PFSK-1 (cell line): Measurements from ENCODE around the gene PIEZO2.

Experiments used
- FOXP2 ChIP-seq: optimal IDR thresholded peaks from 2 replicates; pipeline ENCODE3; 2011; ENCODE audit warnings: borderline replicate concordance, control low read depth, inconsistent platforms; ENCODE audit not compliant: insufficient read depth; ENCODE audit errors: extremely low read length, extremely low read depth
- POLR2AphosphoS5 ChIP-seq: IDR thresholded peaks from 2 replicates; pipeline ENCODE4 v1.6.1; 2012; ENCODE audit warnings: low read depth, mild to moderate bottlenecking, control low read depth, low read length, moderate library complexity
- SIN3A ChIP-seq: IDR thresholded peaks from 2 replicates; pipeline ENCODE4 v1.6.1; 2012; ENCODE audit warnings: mild to moderate bottlenecking, low read length, moderate library complexity, borderline replicate concordance; ENCODE audit not compliant: insufficient read depth
- TAF1 ChIP-seq: IDR thresholded peaks from 2 replicates; pipeline ENCODE4 v1.6.1; 2012; ENCODE audit warnings: low read length, control low read depth, borderline replicate concordance; ENCODE audit not compliant: insufficient read depth
- TF ChIP-seq, protein P1 (sequence below), 2 experiments: IDR thresholded peaks; 2 replicates each; pipeline versions ENCODE4 v1.6.1 to v1.8.0; 2011 to 2012; ENCODE audit warnings: low read depth in 2 of 2, low read length in 2 of 2, control low read depth in 1 of 2, inconsistent platforms in 1 of 2, mild to moderate bottlenecking in 1 of 2, moderate library complexity in 1 of 2; ENCODE audit not compliant: insufficient read depth in 1 of 2

PIEZO2 gene

DNA sequence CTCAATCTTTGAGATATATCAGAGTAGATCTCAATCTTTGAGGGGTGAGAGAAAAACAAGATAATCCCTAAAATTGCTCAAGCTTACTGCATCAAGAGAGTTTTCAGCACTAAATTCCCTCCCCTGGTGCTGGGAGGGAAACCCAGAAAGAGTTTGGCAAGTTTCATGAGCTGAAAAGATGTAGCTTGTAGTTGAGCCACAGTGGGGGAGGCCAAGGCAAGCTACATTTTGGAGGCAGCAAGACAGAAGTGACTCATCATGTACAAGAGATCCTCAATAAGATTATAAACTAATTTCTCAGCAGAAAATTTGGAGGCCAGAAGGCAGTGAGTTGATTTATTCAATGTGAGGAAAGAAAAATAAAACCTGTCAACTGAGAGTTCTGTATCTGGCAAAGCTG lies 308.2 kb downstream of the PIEZO2 start:
- TF ChIP-seq FOXP2: no peak
- TF ChIP-seq POLR2AphosphoS5: no peak
- TF ChIP-seq, protein P1, sequence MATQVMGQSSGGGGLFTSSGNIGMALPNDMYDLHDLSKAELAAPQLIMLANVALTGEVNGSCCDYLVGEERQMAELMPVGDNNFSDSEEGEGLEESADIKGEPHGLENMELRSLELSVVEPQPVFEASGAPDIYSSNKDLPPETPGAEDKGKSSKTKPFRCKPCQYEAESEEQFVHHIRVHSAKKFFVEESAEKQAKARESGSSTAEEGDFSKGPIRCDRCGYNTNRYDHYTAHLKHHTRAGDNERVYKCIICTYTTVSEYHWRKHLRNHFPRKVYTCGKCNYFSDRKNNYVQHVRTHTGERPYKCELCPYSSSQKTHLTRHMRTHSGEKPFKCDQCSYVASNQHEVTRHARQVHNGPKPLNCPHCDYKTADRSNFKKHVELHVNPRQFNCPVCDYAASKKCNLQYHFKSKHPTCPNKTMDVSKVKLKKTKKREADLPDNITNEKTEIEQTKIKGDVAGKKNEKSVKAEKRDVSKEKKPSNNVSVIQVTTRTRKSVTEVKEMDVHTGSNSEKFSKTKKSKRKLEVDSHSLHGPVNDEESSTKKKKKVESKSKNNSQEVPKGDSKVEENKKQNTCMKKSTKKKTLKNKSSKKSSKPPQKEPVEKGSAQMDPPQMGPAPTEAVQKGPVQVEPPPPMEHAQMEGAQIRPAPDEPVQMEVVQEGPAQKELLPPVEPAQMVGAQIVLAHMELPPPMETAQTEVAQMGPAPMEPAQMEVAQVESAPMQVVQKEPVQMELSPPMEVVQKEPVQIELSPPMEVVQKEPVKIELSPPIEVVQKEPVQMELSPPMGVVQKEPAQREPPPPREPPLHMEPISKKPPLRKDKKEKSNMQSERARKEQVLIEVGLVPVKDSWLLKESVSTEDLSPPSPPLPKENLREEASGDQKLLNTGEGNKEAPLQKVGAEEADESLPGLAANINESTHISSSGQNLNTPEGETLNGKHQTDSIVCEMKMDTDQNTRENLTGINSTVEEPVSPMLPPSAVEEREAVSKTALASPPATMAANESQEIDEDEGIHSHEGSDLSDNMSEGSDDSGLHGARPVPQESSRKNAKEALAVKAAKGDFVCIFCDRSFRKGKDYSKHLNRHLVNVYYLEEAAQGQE (IDR thresholded peaks at IDR 0.05; ENCODE audit: insufficient read depth in 1 of 2, low read depth in 2 of 2, low read length in 2 of 2): no peak

- TF ChIP-seq TAF1: no peak
- no peak for TF ChIP-seq SIN3A
- TF ChIP-seq, protein P1 (IDR thresholded peaks at IDR 0.05; ENCODE audit: insufficient read depth in 1 of 2, low read depth in 2 of 2, low read length in 2 of 2): no peak
- no peak for TF ChIP-seq FOXP2
- TF ChIP-seq POLR2AphosphoS5: no peak
Measured at GRCh38 chr18:10840743-10841142, 308.6 kb downstream of the PIEZO2 start.

GRCh38 chr18:10839421-10839820 lies 309.9 kb downstream of the PIEZO2 start:
- TF ChIP-seq, protein P1 (IDR thresholded peaks at IDR 0.05; ENCODE audit: insufficient read depth in 1 of 2, low read depth in 2 of 2, low read length in 2 of 2): no peak
- no peak for TF ChIP-seq POLR2AphosphoS5
- no peak for TF ChIP-seq SIN3A
- TF ChIP-seq TAF1: no peak
- no peak for TF ChIP-seq FOXP2

- TF ChIP-seq, protein P1 (IDR thresholded peaks at IDR 0.05; ENCODE audit: insufficient read depth in 1 of 2, low read depth in 2 of 2, low read length in 2 of 2): no peak
- TF ChIP-seq FOXP2: no peak
- TF ChIP-seq TAF1: no peak
- no peak for TF ChIP-seq SIN3A
- TF ChIP-seq POLR2AphosphoS5: no peak
Measured at GRCh38 chr18:10838553-10838952, 310.8 kb downstream of the PIEZO2 start.

- TF ChIP-seq TAF1 (no peak), POLR2AphosphoS5 (no peak)
Measured at GRCh38 chr18:10834128-10834815, 315.1 kb downstream of the PIEZO2 start.
